ENCODE results near the gene FZD8.

FZD8 gene

DNA sequence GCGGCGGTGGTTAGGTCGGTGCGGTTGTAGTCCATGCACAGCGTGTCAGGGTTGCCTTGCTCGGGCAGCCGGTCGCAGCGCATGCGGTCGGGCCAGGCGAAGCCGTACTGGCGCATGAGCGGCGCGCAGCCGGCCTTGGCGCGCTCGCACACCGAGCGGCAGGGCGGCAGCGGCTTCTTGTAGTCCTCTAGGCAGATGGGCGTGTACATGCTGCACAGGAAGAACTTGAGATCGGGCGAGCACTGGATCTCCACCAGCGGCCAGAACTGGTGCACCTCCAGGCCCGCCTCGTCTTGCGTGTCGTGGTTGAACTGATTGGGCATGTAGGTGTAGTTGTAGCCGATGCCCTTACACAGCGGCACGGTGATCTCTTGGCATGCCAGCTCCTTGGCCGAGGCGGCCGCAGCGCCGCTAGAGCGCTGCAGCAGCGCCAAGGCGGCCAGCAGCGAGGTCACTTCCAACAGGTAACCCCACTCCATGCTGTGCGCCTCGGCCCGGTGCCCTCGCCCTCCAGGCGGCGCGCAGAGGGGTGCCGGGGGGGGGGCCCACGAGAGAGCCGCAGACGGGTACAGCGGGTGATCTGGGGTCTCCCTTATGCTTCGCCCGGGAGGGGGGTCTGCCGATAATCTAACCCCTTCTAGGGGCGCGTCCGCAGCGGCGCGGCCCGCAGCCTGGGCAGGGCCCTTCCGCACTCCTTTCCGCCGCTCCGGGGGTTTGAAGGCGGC is 983 bp downstream of the FZD8 start:
- no peak for DNase-seq (ENCODE audit: low read depth in 2 of 2)

DNA sequence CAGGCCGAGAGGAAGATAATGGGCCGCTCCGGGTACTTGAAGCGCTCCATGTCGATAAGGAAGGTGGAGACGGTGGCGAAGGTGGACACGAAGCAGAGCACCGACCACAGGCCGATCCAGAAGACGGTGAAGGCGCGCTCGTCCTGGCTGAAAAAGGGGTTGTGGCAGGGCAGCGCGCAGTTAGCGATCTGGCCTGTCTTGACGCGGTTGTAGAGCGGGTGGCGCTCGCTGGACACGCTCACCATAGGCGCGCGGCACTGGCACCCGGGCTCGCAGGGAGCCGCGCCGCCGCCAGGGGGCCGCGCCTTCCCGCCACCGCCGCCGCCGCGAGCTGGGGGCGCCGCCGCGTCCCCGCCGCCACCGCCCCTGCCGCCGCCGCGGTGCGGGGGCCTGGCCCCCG is 1.6 kb downstream of the FZD8 start:
- DNase-seq (ENCODE audit: low read depth in 2 of 2), result no peak

DNA sequence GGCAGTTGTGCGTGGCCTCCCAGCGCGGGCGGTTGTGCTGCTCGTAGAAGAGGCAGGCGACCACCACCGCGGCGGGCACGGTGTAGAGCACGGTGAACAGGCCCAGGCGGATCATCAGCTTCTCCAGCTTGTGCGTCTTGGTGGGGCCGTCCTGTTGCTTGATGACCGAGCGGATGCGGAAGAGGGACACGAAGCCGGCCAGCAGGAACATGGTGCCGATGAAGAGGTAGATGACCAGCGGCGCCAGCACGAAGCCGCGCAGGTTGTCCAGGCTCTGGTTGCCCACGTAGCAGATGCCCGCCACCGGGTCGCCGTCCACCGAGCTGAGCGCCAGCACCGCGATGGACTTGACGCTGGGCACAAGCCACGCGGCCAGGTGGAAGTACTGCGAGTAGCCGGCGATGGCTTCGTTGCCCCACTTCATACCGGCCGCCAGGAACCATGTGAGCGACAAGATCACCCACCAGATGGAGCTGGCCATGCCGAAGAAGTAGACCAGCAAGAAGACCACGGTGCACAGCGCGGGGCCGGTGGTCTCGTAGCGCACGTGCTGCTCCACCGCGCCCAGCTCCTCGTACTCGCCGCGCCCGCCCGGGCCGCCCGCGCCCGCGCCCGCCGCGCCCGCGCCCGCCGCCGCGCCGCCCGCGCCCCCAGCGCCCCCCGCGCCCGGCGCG is 2.2 kb downstream of the FZD8 start:
- no peak for DNase-seq (ENCODE audit: low read depth in 2 of 2)

DNA sequence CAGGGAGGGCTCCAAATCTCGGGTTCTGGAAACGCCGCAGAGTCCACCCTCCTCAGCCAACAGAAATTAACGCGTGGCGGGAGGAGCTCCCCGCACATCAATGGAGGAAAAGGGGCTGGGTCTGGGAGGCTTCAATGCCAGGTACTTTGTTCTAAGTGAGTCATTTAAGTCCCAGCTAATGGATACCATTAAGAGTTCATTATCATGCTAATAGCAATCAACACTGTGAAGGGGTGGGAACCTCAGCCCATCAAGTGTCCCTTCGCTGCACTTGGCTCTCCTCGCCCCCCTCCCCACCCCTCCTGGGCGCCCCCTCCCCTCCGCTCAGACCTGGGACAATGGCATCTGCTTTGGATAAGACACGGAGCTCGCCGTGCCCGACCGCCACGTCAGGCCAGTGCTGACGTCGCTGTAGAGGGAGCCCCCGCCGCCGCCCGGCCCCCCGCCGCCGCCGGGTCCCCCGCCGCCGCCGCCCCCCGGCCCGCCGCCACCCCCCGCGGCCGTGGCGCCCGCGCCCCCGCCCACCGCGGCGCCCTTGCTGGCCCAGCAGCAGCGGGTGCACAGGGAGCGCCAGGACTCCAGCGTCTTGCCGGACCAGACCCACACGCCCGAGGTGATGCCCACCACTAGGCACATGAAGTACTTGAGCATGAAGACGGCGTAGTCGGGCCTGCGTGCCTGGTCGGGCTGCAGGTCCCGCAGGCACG is 2.9 kb downstream of the FZD8 start:
- DNase-seq (ENCODE audit: low read depth in 2 of 2), result no peak

DNA sequence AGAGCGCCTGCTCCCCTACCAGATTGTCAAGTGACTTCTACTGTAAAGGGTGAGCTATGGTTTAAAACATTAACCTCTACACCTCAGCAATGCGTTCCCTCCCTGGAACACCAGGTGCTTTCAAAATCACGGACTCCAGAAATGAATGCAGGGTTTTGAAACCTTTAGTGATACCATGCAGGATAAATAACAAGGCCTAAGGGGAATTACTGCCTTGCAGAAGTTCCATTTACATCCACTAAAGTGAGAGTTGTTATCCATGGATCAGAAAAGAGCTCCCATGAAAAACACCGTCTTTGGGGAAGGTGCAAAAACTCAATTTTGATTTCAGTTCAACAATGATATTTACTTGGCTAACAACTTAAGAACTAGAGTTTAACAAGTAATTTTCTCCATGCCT is 4.0 kb downstream of the FZD8 start:
- DNase-seq (ENCODE audit: low read depth in 2 of 2), result no peak

DNA sequence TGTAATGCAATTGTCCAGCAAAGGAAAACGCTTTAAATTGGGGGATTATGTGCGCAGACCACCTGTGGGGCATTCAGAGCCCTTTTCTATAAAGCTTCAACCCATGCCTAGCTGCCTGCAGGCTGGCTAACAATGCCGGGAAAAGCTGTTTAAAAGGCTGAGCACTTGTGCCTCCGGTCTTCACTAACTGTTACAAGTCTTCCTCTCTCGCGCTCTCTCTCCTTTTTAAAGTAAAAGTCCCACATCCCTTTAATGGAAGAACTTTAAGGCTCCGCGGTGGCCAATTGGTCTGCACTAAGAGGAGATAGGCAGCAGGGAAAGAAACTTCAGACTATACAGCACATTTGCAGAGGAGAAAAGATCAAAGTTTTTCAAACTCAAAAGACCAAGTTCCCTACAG is 4.6 kb downstream of the FZD8 start:
- no peak for DNase-seq (ENCODE audit: low read depth in 2 of 2)

DNA sequence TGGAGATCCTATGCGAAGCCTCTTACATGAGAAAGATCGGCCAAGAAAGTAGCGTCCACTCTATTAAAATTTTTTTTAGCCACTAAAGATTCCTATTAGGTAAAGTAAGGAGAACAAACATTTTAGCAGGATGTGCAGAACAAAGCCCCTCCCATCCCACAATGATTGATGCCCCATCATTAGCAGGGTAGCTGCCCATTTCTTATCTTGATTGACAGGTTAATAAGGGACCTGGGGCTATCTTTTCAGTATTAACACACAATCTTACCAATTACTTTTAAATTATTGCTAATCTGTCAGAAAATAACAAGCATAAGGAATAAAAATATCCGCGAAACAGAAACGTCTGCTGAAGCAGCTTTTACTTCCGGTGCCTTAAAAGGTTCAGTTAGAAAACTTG is 5.1 kb downstream of the FZD8 start:
- DNase-seq (ENCODE audit: low read depth in 2 of 2), result no peak

DNA sequence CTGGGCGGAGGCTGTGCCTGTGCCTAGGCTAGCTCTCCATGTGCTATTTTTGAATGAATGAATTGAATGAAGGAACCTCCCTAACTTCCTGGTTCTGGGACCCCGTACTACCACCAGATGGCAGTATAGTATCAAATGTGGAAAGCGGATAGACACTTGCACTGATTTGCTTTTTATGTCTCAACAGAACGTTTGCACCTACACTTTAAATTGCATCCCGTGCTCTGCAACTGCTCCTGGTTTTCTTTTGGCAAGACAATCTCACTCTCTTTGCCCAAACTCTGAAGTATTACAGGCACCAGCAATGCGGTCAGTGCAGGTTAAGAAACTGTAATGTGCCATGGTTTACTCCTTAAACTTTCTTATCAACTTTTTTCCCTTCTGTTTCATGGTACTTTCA is 6.5 kb downstream of the FZD8 start:
- peak in 1 of 2 donors; percentile 16 for DNase-seq (ENCODE audit: low read depth in 2 of 2)

DNA sequence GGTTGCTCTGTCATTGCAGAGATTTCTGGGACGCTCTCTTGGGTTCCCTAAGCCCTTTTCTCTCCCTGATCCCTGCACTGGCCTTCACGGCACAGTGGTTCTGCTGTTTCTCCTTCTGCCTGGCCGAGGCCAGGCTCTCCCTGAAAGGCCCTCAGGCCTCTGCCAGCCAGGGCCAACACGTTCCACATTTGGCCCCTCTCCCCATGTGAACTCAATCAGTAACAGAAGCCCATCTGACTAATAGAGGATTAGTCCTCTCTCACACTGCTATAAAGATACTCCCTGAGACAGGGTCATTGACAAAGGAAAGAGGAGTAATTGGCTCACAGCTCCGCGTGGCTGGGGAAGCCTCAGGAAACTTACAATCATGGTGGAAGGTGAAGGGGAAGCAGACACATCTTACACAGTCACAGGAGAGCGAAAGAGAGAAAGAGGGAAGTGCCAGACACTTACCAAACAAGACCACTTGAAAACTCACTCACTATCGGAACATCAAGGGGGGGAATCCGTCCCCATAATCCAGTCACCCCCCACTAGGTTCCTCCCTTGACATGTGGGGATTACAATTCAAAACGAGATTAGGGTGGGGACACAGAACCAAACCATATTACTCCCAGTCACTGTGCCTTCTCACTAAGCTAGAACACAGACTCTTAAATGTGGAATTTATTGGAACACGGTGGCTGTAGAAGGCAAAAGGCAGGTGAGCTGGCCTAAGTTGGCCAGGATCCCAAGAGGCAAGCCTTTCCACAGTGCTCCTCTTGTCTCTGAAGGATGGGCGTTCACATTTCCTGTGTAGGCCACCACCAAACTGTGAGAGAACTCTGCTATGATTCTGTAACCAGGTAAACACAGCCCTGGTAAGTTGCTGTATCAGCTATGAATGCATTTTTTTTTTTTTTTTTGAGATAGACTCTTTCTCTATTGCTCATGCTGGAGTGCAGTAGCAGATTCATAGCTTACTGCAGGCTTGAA is 8.8 kb downstream of the FZD8 start:
- no peak for DNase-seq (ENCODE audit: low read depth in 2 of 2)

DNA sequence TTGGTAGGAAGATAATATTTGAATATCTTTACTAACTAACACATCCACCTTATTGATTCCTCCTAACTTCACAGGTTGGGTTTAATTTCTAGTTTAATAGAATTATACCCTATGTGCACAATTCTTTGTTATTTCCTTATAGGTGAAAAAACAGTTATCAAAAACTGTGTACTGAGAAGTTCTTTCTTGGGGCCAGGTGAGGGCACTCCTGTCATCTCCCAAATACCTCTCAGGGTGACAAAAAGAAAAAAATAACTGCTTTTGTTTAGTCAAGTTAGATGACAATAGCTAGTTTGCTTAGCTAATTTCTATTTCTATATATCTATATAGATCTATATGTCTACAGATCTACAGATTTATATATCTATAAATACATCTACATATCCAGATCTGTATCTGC is 10.1 kb downstream of the FZD8 start:
- no peak for DNase-seq (ENCODE audit: low read depth in 2 of 2)

DNA sequence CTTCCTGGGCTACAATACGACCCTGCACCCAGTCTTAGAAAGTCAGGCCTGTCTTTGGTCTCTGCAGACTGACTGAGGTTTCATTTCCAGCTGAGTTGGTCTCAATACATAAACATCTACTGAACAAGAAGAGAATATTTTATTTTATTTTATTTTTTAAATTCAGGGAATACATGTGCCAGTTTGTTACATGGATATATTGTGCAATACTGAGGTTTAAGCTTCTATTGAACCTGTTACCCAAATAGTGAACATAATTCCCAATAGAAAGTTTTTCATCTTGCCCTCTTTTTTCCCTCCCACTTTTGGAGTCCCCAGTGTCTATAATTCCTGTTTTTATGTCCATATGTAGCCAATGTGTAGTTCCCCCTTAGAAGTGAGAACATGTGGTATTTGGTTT is 10.7 kb downstream of the FZD8 start:
- DNase-seq (ENCODE audit: low read depth in 2 of 2), result no peak

DNA sequence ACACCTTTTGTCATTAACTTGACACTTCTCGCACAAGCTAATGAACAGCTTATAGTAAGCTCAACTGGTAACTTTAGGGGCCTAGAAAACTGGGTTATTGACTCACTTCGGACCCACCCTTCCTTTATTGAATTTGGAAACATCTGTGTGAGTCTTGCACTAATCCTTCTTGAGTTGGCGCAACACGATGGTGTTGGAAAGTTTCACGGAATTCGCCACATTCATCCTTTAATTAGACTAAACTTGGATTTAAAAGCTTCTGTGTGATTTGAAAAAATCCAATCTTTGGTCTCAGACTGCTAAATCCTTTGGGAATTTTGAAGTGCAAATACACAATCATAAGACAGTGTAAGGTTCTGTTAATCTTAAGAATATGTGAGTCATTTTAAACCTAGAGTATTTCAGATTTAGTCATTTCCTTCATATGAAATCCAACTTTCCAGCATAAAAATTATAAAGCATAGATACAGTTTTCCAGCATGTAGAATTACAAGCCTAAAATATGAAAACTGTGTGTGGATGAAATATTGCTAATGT is 15.1 kb downstream of the FZD8 start:
- no peak for DNase-seq (ENCODE audit: low read depth in 2 of 2)

DNA sequence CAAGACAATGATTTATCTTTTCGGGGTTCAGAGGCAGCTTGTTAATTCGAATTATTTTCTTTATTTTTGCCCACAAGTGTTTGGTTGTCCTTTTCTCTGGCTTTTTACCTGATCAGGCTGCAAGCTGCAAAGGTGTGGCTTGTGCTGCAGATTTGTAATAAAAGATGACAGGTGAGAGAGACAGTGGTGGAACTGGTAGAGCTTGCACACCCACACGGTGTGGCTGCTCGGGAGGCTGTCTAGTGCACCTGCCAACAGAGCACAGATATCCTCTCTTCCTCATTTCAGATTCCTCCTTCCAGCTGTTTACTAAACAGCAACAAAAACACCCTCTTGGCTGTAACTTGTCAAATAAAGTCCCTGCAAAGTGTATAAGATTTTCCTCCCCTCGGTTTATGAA is 27.8 kb downstream of the FZD8 start:
- no peak for DNase-seq (ENCODE audit: low read depth in 2 of 2)

DNA sequence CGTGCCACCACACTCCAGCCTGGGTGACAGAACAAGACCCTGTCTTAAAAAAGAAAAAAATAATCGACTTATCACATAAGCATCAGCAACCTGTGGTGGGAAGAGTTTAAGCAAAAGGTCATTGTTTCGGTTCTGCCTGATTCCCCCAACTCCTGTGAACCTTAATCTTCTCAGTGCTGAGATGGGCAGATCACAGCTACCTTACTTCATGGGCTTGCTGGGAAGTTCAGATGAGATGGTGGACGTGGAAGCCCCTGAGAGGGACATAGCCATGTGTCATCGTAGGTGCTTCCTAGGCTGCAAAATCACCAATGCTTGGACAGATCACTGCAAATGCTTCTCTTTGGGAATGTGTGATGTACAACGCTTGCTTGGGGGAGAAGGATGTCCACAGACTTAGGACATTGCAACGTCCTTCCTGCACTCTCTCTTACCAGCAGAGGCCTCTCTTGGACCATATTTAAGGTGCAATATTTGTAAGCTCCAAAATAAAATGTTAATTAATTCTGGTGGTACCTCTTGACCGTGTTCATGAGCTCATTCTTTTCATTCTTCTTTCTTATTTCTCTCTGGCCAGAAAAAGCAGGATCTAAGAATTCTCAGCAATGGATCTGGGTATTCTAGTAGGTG is 28.4 kb downstream of the FZD8 start:
- no peak for DNase-seq (ENCODE audit: low read depth in 2 of 2)

DNA sequence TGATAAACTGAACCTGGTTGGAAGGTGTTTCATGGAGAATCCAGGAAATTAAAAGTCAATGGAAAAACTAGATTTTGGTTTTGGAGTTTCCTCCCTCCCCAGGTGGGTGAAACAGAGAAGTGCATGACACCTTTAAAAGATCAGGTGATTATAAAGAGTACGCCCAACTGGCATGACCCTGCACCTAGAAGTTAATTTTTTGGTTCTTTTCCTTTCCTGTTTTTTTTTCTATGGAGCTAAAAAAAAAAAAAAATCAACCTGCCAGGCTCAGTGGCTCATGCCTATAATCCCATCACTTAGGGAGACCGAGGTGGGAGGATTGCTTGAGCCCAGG is 29.0 kb downstream of the FZD8 start:
- DNase-seq (ENCODE audit: low read depth in 2 of 2), result no peak

DNA sequence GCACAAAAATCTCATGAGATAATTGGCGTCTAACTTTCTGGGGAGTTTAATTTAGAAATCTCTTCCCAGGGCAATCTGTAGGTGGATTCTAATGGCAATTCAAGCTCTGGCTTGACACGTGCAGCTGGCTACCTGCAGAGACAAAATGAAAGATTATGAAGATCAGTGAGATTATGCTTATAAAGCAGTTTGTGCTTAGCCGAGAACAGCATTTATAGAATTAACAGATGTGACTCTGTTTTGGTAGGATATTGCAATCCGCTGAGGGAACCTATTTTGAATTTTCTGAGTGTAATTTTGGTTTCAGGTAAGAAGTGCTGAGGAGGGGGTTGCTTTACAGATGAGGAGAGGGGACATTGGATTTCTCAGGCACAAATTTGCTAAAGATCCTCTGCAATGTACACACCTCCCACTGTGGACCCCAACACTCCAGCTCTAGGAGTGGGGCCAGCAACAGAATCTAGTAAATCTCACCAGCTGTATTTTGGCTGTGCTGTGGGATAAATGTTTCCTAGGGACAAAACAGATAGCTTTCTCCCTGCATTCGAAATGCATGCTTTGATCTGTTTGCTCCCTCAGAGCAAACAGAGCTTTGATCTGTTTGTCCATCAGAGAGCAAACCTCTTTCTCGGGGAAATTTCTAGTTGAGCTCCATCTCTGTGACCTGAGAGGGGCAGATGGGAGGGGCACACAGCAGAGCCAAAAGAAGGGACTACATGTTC is 29.6 kb downstream of the FZD8 start:
- no peak for DNase-seq (ENCODE audit: low read depth in 2 of 2)

DNA sequence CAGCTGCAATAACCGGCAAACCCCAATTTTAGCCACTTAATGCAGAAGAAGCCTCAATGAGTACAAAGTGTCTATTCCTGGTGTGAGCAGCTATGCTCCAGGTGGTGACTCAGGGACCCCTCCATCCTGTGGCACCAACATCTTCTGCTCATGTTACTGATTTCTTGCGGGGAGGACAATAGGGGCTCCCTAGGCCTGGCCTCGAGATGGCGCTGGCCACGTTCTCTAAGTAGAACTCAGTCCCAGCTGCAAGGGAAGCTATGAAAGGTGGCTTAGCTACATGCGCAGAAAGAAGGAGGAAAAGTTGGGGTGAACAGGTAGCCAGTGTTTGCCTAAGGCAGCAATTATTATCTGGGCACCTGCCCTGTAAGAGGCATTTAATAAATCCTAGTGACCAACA is 30.3 kb downstream of the FZD8 start:
- no peak for DNase-seq (ENCODE audit: low read depth in 2 of 2)

DNA sequence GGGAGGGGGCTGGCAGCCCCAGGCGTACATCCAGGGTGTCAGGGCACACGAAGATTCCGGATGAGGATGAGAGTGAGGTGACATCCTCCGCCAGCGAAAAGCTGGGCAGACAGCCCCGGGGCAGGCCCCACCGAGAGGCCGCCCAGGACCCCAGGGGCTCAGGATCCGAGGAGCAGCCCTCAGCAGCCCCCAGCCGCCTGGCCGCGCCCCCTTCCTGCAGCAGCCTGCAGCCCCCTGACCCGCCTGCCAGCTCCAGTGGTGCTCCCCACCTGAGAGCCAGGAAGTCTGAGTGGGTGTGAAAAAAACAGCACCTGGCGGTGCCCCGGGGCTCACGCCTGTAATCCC is 33.8 kb downstream of the FZD8 start:
- DNase-seq (ENCODE audit: low read depth in 2 of 2), result no peak

DNA sequence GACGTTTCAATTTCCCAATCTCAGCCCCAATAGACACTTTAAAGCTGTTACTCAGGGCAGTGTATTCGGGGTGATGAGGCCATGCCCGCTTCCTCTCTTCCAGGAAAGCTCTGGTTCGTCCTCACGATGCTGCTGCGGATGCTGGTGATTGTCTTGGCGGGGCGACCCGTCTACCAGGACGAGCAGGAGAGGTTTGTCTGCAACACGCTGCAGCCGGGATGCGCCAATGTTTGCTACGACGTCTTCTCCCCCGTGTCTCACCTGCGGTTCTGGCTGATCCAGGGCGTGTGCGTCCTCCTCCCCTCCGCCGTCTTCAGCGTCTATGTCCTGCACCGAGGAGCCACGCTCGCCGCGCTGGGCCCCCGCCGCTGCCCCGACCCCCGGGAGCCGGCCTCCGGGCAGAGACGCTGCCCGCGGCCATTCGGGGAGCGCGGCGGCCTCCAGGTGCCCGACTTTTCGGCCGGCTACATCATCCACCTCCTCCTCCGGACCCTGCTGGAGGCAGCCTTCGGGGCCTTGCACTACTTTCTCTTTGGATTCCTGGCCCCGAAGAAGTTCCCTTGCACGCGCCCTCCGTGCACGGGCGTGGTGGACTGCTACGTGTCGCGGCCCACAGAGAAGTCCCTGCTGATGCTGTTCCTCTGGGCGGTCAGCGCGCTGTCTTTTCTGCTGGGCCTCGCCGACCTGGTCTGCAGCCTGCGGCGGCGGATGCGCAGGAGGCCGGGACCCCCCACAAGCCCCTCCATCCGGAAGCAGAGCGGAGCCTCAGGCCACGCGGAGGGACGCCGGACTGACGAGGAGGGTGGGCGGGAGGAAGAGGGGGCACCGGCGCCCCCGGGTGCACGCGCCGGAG is 34.4 kb downstream of the FZD8 start:
- DNase-seq (ENCODE audit: low read depth in 2 of 2), result no peak

DNA sequence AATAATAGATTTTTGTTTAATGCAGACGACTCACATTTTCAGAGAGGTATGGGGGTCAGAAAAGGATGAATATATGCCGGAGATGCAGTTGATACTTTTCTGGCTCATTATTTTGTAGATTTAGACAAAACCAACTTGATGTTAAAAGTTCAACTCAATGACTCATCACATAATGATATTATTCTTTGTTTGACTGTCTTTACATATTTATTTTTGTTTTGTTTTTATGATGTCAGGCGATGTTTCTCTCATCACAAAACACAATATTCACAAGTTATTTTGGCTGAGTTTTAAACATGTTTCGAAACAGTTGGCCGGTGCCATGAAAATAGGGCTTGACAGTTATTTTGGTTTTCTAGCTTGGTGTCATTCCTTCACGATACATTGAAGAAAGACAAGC is 35.7 kb downstream of the FZD8 start:
- no peak for DNase-seq (ENCODE audit: low read depth in 2 of 2)
